GM12872 (cell line): ENCODE data around the gene SCAPER.

Source experiments
- TF ChIP-seq, protein P1 (sequence below): IDR thresholded peaks from 3 replicates; pipeline ENCODE4 v1.5.1; 2011; ENCODE audit warnings: low read depth, mild to moderate bottlenecking, low read length, moderate library complexity; ENCODE audit not compliant: insufficient read depth

Gene SCAPER

DNA sequence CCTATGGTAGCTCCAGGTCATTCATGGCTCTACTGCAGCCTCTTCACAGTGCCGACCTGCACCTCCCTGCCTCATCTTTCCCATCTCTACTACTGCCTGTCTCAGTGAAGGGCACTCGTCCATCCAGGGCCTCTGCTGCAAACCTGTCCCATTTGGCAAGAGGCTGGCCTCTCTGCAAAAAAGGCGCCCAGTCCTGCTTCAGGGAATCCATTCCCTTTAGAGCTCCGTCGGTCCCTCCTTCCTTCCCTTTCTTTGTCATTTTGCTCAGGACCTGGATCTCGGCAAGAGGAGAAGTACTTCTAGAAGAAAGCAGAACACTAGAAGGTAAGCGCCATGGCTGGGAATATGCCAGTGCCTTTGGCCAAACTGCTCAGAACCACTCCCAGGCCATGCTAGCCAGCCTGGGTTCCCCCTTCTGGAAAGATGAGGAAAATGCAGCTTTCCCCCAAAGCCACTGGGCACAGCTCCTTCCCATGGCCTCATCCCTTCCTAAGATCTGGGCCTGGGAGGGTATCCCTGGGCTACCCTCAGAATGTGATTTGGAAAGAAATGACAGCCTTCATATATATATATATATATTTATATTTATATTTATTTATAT is 575.0 kb downstream of the SCAPER start:
- TF ChIP-seq, protein P1, sequence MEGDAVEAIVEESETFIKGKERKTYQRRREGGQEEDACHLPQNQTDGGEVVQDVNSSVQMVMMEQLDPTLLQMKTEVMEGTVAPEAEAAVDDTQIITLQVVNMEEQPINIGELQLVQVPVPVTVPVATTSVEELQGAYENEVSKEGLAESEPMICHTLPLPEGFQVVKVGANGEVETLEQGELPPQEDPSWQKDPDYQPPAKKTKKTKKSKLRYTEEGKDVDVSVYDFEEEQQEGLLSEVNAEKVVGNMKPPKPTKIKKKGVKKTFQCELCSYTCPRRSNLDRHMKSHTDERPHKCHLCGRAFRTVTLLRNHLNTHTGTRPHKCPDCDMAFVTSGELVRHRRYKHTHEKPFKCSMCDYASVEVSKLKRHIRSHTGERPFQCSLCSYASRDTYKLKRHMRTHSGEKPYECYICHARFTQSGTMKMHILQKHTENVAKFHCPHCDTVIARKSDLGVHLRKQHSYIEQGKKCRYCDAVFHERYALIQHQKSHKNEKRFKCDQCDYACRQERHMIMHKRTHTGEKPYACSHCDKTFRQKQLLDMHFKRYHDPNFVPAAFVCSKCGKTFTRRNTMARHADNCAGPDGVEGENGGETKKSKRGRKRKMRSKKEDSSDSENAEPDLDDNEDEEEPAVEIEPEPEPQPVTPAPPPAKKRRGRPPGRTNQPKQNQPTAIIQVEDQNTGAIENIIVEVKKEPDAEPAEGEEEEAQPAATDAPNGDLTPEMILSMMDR: peak; percentile 55

- TF ChIP-seq, protein P1: no peak
Measured at GRCh38 chr15:76328958-76329357, 576.2 kb downstream of the SCAPER start.

- TF ChIP-seq, protein P1: no peak
Measured at GRCh38 chr15:76328106-76328696, 576.9 kb downstream of the SCAPER start.

GRCh38 chr15:76327191-76328105 is 577.7 kb downstream of the SCAPER start:
- TF ChIP-seq, protein P1: no peak

- TF ChIP-seq, protein P1: no peak
Measured at GRCh38 chr15:76325704-76326103, 579.4 kb downstream of the SCAPER start.

- TF ChIP-seq, protein P1: no peak
Measured at GRCh38 chr15:76324066-76324465, 581.1 kb downstream of the SCAPER start.

DNA sequence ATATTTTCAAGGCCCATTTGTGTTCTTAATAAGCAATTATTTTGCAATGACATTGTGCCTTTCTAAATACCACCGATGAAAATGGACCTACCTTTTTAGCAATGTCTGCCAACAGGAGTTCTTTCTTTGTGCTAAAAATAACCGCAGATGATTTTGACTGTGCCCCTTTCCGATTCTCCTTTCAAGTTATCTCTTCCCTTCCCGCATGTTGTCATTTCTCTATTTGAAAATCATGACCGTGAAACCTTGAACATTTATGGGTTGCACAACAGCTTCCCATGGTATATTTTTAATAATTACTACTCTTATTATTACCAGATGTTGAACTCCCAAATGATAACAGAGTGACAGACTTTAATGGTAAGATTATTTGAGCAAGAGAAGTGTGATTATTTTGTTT is 583.5 kb downstream of the SCAPER start:
- TF ChIP-seq, protein P1: no peak
